ENCODE results near the gene LHPP.

The LHPP gene

DNA sequence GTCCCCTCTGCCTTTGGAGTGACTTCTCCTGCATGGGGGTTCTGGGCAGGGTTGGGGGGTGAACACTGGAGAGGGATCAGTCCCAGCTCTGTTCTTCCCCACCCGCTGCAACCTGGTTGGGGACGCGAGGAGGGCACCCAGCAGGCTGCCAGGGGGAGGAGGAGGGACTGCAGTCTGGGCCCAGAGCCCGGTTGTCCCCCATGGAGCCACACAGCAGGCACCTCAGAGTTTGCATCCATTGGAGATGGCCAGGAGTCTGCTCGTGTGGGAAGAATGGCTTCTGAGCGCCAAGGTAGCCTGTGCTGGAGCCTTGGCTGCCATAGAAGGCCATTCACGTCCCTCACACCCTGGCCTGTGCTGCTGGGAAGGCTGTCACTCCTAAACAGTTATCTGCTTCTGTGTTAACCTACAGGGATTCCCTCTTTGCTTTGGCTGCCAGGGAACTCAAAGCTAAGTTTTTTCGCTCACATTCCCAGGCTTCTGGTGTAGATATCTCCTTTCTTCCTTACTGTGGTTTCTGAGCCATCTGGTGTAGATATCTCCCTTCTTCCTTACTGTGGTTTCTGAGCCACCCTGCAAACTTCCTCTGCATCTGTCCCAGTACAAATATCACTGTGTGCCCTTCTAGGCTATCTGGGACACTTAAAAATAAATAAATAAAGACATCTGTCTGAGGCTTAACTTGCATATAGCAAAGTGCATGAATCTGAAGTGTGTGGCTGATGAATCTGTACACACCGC is 133.7 kb downstream of the LHPP start:
- DNase-seq (ENCODE audit: low read depth), result no peak

- DNase-seq (ENCODE audit: low read depth), result no peak
Observed at GRCh38 chr10:124596116-124596785, 134.6 kb downstream of the LHPP start.

DNA sequence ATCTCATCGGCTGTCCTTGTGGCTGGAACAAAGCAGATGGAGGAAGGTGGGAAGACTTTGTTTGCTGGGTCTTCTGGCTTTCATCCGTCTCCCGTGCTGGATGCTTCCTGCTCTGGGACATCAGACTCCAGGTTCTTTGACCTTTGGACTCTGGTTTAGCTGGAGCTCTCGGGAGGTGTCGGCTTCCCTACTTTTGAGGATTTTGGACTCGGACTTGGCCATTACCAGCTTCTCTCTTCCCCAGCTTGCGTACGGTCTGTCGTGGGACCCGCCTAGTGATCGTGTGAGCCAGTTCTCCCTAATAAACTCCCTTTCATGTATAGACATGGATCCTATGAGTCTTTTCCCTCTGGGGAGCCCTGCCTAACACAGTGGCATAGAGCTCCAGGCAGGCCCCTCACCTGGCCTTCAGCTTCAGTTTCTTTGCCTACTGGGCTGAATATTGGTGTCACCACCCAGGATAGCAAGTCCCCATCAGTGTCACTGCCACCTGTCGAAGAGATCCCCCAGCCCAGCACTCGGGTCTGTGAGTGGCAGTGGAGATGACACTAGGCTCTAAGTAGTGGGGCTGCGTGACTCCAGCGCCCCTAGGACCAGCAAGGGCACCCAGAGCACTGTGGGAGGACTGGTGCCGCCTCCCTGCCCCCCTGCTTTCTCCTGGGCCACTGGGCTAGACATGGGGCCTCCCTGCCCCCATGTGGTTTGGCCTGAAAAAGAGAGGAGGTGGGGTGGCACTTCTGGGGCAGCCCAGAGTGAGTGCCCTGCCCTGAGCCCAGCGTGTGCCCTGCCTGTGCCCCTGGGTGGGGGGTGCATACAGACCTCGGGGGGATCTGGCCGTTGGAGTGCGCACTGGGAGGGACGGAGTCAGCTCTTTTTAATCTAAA is 135.6 kb downstream of the LHPP start:
- DNase-seq (ENCODE audit: low read depth), result no peak

- DNase-seq (ENCODE audit: low read depth), result no peak
Observed at GRCh38 chr10:124597846-124598165, 136.2 kb downstream of the LHPP start.

DNA sequence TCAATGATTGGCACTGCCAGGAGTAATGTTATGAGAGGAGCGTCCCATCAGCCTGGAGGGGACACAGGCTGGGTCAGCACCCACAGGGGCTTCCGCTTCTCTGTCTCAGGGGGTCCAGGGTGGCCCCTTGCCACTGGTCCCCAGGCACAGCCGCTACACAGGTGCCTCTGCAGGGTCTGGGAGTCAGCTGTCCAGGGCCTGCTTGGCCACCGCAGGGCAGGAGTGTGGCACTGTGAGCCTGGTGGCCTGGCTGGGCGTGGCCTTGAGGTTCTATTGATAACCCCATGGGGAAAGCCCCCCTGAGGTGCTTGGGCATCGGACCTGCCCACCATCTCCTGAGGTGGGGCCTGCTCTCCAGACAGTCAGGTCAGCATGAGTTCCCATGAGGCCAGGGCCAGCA is 136.6 kb downstream of the LHPP start:
- no peak for DNase-seq (ENCODE audit: low read depth)

DNA sequence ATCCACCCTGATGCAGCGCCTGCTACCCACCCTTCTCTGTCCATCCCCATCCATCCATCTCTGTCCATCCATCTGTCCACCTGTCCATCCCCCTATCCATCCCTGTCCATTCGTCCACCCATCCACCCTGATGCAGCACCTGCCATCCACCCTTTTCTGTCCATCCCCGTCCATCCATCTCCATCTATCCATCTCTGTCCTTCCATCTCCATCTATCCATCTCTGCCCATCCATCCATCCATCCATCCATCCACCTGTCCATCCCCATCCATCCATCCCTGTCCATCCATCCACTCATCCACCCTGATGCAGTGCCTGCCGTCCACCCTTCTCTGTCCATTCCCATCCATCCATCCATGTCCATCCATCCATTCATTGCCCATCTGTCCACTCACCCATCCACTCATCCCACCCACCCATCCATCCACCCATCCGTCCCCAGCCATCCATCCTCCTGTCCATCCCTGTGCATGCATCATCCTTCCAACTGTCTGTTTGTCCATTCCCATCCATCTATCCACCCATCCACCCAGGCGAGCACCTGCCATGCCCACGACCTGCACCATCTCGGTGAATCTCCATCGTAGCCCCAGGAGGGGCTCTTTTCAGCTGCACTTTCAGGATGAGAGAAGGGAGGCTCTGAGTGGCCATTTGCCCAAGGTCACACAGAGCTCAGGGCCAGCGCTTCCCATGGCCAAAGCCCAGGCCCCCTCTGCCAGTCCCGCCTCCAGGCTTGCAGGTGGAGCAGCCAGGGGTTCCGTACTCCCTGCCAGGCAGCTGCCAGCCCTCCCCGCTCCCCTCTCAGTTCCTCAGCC is 137.4 kb downstream of the LHPP start:
- DNase-seq (ENCODE audit: low read depth), result no peak

DNA sequence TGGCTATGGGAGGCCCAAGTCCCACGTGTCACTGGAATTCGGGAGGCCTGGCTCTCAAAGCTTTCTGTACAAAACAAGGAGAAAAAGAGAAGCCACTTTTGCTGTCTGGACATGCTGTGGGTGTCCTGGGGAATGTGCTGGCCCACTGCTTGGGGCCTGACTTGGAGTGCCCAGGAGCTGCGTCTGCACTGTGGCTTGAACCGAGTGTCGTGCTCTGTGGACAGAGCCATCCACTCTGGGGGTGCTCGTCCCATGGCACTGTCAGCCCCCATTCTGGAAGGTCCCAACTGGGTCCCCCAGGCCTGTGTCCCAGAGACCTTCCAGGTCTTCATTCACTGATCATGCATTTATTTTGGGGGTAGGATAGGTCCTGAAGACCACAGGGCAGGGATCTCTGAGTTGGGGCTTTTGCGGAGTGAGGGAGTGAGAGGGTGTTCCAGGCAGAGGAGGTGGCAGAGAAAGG is 138.0 kb downstream of the LHPP start:
- no peak for DNase-seq (ENCODE audit: low read depth)

DNA sequence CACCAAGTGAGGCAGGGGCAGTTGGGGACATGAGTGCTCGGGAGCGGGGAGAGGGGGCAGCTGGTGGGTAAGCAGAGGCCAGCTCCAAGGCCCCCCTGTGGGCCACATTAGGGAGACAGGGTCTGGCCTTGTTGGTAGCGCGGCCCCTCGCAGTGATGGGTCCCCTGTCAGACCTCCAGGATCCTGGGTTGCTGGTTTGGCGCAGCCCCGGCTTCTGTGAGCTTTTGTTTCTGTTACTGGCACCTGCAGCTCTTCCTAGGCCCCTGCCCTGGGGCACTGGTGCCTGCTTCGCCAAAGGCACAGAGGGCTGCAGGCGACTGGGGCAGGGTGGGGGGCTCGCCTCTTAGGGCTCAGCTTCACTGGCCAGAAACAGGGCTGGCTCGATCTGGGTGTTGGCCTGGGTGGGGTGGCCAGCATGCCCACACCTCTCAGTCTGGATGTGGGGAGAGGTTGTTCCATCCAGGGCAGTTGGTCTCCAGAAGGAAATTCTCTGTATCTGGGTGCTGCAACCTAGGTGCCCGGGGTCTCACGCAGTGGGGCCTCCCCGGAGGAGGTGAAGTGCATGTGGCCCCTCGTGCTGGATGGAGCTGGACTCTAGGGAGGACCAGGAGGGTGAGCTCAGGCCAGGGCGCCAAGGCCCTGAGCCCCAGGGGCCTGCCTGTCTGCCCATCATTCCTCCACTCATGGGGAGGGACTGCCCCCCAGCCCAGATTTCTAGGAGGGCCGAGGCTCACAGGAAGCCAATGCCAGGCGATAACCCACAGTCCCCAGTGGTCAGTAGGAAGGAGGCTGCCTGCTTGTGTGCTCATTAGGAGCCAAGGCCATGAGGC is 138.6 kb downstream of the LHPP start:
- no peak for DNase-seq (ENCODE audit: low read depth)

GRCh38 chr10:124601016-124601415 is 139.4 kb downstream of the LHPP start:
- no peak for DNase-seq (ENCODE audit: low read depth)

DNA sequence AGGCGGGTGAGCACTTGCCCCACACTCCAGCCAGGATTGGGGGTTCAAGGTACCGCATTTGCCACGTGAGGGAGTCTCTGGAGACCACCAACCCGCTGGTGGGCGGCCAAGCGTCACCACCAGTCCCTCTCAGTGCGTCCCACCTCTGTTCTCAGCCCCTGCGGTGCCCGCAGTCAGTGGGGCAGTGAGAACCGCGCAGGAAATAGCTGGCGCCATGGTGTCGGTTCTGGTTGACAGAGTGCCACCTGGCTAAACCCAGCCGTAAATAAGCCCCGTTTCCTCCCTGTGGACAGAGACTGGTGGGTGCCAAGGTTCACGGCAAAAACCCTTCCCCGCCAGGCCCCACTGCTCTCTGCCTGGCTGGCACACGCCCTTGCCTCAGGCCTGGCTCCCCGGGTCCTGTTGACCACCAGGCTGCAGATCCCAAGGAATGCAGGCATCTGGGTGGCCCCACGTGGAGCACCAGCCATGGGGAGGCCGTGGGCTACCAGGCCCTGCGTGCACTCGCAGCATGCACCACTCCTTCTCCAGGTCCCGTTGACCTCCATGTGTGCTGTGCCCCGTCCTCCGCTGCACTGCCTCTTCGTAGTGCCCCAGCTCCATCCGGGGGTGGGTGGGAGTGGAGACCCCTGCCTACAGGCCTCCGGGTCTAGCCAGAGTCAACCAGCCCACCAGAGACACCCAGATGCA is 140.0 kb downstream of the LHPP start:
- DNase-seq (ENCODE audit: low read depth), result no peak

GRCh38 chr10:124602121-124602561 is 140.5 kb downstream of the LHPP start:
- no peak for DNase-seq (ENCODE audit: low read depth)

DNA sequence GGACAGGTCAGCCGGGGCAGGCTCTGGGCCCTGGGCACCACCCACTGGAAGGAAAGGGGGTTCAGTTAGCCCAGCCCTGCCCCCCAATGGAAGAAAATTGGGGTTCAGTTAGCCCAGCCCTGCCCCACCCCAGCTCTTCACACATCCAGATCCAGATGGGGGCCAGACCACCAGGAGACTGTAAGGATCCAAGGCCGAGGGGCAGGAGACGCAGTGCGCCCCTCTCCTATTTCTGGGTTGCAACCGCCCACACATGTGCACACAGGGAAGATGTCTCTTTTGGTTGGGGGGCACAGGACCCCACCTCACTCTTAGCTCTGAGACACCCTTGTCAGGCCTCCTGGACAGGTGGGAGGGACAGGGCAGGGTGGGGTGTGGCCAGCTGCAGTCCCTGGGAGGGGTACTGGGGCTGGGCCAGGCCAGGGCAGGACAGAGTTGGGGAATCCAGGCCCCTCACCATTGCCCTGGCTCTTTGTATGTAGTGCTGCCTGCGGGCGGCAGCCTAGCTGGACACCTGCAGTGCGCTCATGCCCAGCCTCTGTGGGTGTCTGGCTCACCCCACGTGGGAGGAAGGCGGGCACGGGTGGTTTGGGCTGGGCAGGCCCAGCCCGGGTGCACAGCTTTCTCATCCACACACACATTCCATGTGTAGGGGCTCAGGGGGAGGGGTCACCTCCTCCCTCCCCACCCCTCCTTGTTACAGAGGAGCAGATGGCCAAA is 141.2 kb downstream of the LHPP start:
- no peak for DNase-seq (ENCODE audit: low read depth)

- DNase-seq (ENCODE audit: low read depth), result no peak
Observed at GRCh38 chr10:124603376-124604213, 142.0 kb downstream of the LHPP start.

DNA sequence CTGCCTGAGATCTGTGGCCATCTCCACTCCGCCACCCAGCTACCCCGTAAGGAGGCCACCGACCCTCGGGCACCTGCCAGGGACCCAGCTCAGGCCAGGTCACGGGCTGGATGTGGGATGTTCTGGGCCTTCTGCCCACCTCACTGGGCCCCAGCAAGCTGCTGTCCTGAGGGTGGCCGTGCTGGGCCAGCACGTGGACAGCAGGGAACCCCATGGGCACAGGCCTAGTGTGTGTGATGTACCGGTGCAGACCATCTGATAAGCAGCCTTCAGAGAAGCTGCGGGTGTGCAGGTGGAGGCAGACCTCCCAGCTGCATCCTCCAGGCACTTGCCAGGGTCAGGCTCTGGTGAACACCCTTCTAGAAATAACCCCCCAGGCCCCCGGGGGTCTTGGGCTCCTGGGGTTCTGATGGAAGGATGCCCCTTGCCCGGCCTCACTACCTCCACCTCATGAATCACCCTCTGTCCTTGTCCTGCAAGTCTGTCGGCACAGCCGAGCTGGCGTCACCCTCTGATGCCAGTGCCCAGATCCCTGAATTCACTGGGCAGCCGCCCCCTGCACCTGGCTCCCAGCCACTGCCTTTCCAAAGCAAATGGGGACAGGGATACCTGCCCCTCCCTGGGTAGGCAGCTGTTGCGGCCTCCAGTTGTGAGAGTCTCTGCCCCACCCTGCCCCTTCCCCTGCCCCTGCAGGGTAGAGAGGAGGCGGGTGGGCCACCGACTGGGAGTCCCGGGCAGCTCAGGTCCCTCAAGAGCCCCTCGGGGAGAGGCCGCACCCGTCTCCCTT is 142.8 kb downstream of the LHPP start:
- DNase-seq (ENCODE audit: low read depth), result no peak

DNA sequence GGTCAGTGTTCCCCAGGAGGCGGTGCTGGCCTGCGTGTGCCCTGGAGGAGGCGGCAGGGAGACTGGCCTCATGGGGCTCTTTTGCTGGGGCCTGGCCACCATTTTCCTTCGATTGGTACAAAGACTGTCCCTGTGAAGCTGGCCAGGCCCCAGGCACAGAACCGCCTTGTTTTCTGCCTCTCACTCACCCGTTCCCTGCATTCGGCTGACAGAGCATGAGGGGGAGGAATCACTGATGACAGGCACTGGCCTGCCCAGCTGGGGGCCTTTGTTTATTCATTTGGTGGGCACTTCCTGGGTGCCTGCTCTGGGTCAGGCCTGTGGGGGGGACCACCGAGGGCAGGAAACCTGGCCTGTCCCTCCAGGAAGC is 143.4 kb downstream of the LHPP start:
- no peak for DNase-seq (ENCODE audit: low read depth)

DNA sequence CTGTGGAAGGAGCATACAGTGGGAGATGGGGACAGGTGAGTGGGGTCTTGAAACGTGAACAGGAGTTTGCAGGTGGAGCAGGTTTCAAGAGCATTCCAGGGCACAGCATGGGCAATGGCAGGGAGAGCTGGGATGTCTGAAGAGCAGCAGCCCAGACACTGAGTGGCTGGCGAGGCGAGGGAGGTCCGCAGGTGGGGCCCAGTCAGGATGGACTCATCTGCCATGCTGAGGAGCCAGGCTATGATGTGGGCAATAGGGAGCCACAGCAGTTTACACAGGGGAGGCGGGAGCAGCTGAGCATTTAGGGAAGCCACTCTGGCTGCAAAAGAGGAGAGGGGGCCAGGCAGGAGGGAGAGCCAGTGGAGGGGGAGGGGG is 143.8 kb downstream of the LHPP start:
- DNase-seq (ENCODE audit: low read depth), result no peak

GRCh38 chr10:124605856-124606812 is 144.5 kb downstream of the LHPP start:
- DNase-seq (ENCODE audit: low read depth), result no peak
